B cell (primary cell): ENCODE results near the gene AP1S3. TPM values are rescaled to one million over a fixed set of nuclear protein-coding genes. Genes with fewer than 3 reads are reported as not detected.

Experiments used
- ATAC-seq: fragments of 200-7000 bp; cut with Tn5 transposase; one replicate; pipeline ENCODE4 v1.10.0; 2021; ENCODE audit warnings: low read depth, mild to moderate bottlenecking, moderate number of reproducible peaks, moderate library complexity
- CTCF ChIA-PET: fragments of 350-600 bp; sonication (Branson Sonifier 250); formaldehyde crosslinking; loops from one replicate; lab custom pipeline; 2021; ENCODE audit warnings: antibody characterized with exemption, inconsistent platforms; lab: Charles Lee
- POLR2A ChIA-PET: fragments of 350-600 bp; sonication (Branson Sonifier 250); formaldehyde crosslinking; loops from one replicate; lab custom pipeline; 2021; ENCODE audit warnings: antibody characterized with exemption; lab: Charles Lee
- DNase-seq: peaks from one replicate; pipeline ENCODE4 v3.0.0; 2013
- H2AFZ ChIP-seq: 2 replicates; pipeline ENCODE4 v1.6.1; 2012; ENCODE audit warnings: mild to moderate bottlenecking, low read depth, low read length; ENCODE audit not compliant: insufficient read depth, poor library complexity, severe bottlenecking
- H3K27ac ChIP-seq, 2 donors: 1 replicate in 1 of 2; 2 replicates in 1 of 2; pipeline ENCODE4 v1.5.1; 2012 to 2013; ENCODE audit warnings: low read length in 2 of 2, mild to moderate bottlenecking in 2 of 2, moderate library complexity in 1 of 2
- H3K27me3 ChIP-seq, 4 experiments: fragments of 200-600 bp in 1 of 4; sonication (generic) in 1 of 4; replicated peaks in 1 of 4; 1 replicate in 2 of 4; 2 replicates in 2 of 4; pipeline versions ENCODE4 v1.6.1 to v1.7.0; 2013 to 2016; ENCODE audit warnings: low read length in 3 of 4, mild to moderate bottlenecking in 2 of 4, mixed read lengths in 1 of 4, moderate library complexity in 1 of 4; ENCODE audit not compliant: insufficient read depth in 4 of 4, control insufficient read depth in 3 of 4; ENCODE audit errors: control extremely low read depth in 1 of 4
- H3K36me3 ChIP-seq, 2 experiments: replicated peaks in 1 of 2; 1 replicate in 1 of 2; 2 replicates in 1 of 2; pipeline versions ENCODE4 v1.6.1 to v1.7.1; 2013; ENCODE audit warnings: low read length in 1 of 2; ENCODE audit not compliant: insufficient read depth in 2 of 2, control insufficient read depth in 1 of 2; ENCODE audit errors: control extremely low read depth in 1 of 2, extremely low read depth in 1 of 2
- H3K4me1 ChIP-seq, 2 donors: fragments of 200-600 bp in 1 of 2; sonication (generic) in 1 of 2; 1 replicate in 1 of 2; 2 replicates in 1 of 2; pipeline versions ENCODE4 v1.5.1 to v1.6.1; 2013 to 2017; ENCODE audit warnings: low read length in 2 of 2; ENCODE audit not compliant: control insufficient read depth in 2 of 2, insufficient read depth in 2 of 2
- H3K4me2 ChIP-seq: replicated peaks from 2 replicates; pipeline ENCODE3; 2012; ENCODE audit warnings: mild to moderate bottlenecking, low read depth, low read length; ENCODE audit not compliant: poor library complexity, severe bottlenecking
- H3K4me3 ChIP-seq, 5 experiments: fragments of 200-600 bp in 1 of 5; sonication (generic) in 1 of 5; 1 replicate in 3 of 5; 2 replicates in 2 of 5; pipeline versions ENCODE4 v1.5.1 to v1.7.0; 2011 to 2016; ENCODE audit warnings: low read length in 4 of 5, mild to moderate bottlenecking in 4 of 5, low read depth in 2 of 5, control low read depth in 1 of 5, moderate library complexity in 1 of 5; ENCODE audit not compliant: insufficient read depth in 1 of 5; ENCODE audit errors: control extremely low read depth in 1 of 5, extremely low read depth in 1 of 5
- H3K79me2 ChIP-seq: fragments of 200-600 bp; sonication (generic); one replicate; pipeline ENCODE4 v1.6.0; 2016; ENCODE audit warnings: low read length; ENCODE audit not compliant: control insufficient read depth, insufficient read depth
- H3K9ac ChIP-seq: fragments of 200-600 bp; sonication (generic); 2 replicates; pipeline ENCODE4 v1.6.1; 2017; ENCODE audit warnings: mild to moderate bottlenecking, low read length, moderate library complexity
- H3K9me3 ChIP-seq, 3 donors: one replicate each; pipeline versions ENCODE4 v1.6.1 to v1.7.1; 2013; ENCODE audit warnings: low read length in 2 of 3; ENCODE audit not compliant: control insufficient read depth in 2 of 3, insufficient read depth in 1 of 3; ENCODE audit errors: control extremely low read depth in 1 of 3
- H4K20me1 ChIP-seq: 2 replicates; pipeline ENCODE4 v1.6.0; 2012; ENCODE audit warnings: mild to moderate bottlenecking, low read length; ENCODE audit not compliant: insufficient read depth, control insufficient read depth, poor library complexity, severe bottlenecking
- H3K27ac Mint-ChIP-seq: one replicate; pipeline ENCODE4 v1.8.0; 2021; ENCODE audit warnings: mixed read lengths
- H3K27me3 Mint-ChIP-seq: one replicate; pipeline ENCODE4 v1.8.0; 2021; ENCODE audit warnings: mixed read lengths
- H3K4me1 Mint-ChIP-seq: one replicate; pipeline ENCODE4 v1.8.0; 2021; ENCODE audit warnings: mixed read lengths
- H3K4me3 Mint-ChIP-seq: one replicate; pipeline ENCODE4 v1.8.0; 2021; ENCODE audit warnings: mixed read lengths
- H3K9me3 Mint-ChIP-seq: one replicate; pipeline ENCODE4 v1.8.0; 2022; ENCODE audit warnings: mixed read lengths; ENCODE audit not compliant: insufficient read depth
- EZH2 ChIP-seq: IDR thresholded peaks from 2 replicates; pipeline ENCODE4 v1.6.1; 2012; ENCODE audit warnings: borderline replicate concordance, low read depth, mild to moderate bottlenecking, moderate library complexity, low read length; ENCODE audit not compliant: insufficient read depth, poor library complexity, severe bottlenecking
- WGBS: methylation state at CpG from one replicate; pipeline ENCODE4 v1.1.5; 2013; ENCODE audit warnings: missing lambda C conversion rate; ENCODE audit not compliant: insufficient coverage; 5-methylcytosine and 5-hydroxymethylcytosine counted together
- intact Hi-C: fragments of 100-400 bp; cut with micrococcal nuclease; formaldehyde crosslinking; loops from one replicate; pipeline ENCODE4 v1.10.0; 2022
- polyA plus RNA-seq: library from polyadenylated mRNA; depleted of rRNA; stranded (reverse); fragments of >200 nt; gene quantifications from 2 replicates; pipeline ENCODE4 v1.2.3, GENCODE V29; 2012
- total RNA-seq, 2 donors: library from RNA; stranded (reverse); fragments of 120-200 nt in 1 of 2; gene quantifications; 1 replicate in 1 of 2; 2 replicates in 1 of 2; pipeline versions ENCODE4 v1.2.3 to v1.2.4, GENCODE V29; 2013 to 2022
- TF ChIP-seq, protein P1 (sequence below): fragments of 200-600 bp; IDR thresholded peaks from one replicate; pipeline ENCODE4 v1.8.0; 2022; ENCODE audit warnings: antibody characterized with exemption, mild to moderate bottlenecking

Gene AP1S3
- total and polyA plus RNA-seq, 2 donors (not counting 1 experiment from before 2014, with no cell fraction given), result 7.2 to 41.4 TPM

DNA sequence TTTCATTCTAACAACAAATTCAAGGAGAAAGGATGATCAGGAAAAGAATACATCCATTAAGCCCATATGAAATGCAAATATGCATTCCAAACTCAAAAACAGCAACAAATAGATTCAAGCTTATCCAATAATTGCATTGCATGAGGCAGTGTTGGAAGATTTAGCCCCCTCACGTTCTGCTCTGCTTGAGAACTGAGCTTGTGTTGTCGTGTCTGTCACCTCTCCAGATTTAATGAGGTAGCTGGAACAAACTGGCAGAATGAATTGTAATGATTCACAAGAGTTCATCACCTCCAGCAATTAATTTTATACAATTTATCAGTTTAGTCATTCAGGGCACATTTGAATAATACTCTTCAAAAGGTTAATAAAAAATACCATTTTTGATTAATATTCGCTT lies 54.8 kb downstream of the AP1S3 start:
- Mint-ChIP-seq H3K4me1 (peaks cover 30% of the 10 kb centered on the region), H3K27me3 (no peaks in the 10 kb centered on the region), H3K9me3 (no peaks in the 10 kb centered on the region), H3K4me3 (no peak overlapping the region), H3K27ac (no peak overlapping the region)
- no peak overlapping the region for H2AFZ ChIP-seq
- H3K27me3 ChIP-seq, result no peaks in the 10 kb centered on the region
- H3K4me2 ChIP-seq, result no peak overlapping the region
- H3K36me3 ChIP-seq, result peaks cover 0 to 5% of the 10 kb centered on the region in 2 experiments
- TF ChIP-seq, protein P1, sequence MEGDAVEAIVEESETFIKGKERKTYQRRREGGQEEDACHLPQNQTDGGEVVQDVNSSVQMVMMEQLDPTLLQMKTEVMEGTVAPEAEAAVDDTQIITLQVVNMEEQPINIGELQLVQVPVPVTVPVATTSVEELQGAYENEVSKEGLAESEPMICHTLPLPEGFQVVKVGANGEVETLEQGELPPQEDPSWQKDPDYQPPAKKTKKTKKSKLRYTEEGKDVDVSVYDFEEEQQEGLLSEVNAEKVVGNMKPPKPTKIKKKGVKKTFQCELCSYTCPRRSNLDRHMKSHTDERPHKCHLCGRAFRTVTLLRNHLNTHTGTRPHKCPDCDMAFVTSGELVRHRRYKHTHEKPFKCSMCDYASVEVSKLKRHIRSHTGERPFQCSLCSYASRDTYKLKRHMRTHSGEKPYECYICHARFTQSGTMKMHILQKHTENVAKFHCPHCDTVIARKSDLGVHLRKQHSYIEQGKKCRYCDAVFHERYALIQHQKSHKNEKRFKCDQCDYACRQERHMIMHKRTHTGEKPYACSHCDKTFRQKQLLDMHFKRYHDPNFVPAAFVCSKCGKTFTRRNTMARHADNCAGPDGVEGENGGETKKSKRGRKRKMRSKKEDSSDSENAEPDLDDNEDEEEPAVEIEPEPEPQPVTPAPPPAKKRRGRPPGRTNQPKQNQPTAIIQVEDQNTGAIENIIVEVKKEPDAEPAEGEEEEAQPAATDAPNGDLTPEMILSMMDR, result no peak
- no peak for TF ChIP-seq EZH2
- CTCF ChIA-PET, result interaction anchor here (1.0 to 1.1 kb wide), 3 partner anchors 62 to 188 kb away, joined by 3 read pairs; no protein-coding TSS in a partner anchor
- peaks cover 0 to 4% (median 0%) of the 10 kb centered on the region in 3 donors for H3K9me3 ChIP-seq
- H3K79me2 ChIP-seq, result peaks cover 54% of the 10 kb centered on the region
- H3K9ac ChIP-seq, result no peak overlapping the region
- no peak overlapping the region for H3K4me3 ChIP-seq
- H4K20me1 ChIP-seq, result no peaks in the 10 kb centered on the region
- POLR2A ChIA-PET, result no interaction called here
- H3K27ac ChIP-seq, result no peak overlapping the region
- H3K4me1 ChIP-seq, result peaks cover 16 to 17% of the 10 kb centered on the region in 2 donors
- no CpG with 5 or more reads among the region's 3 CpGs for WGBS
- intact Hi-C loops, result loop anchor here (10.0 kb wide), 1 partner anchor 112 kb away; no protein-coding TSS in a partner anchor
- no peak for ATAC-seq
- no peak for DNase-seq

DNA sequence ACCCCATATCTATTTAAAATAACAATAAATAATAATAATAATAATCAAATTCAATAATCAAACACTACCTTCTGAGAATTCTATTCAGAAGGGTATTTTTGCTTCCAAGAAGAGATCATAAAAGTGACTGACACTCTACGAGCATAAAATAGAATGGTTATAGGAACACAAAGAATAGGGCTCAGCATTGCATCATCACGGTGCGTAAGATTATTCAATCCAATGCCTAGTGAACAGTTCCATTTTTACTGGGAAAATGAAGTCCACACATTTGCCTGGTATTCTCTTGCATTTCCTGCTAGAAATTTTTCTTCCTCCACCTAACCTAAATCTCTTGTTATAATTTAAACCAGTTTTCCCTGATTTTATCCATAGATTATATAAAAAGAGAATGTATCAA lies 55.8 kb downstream of the AP1S3 start:
- peaks cover 0 to 12% of the 10 kb centered on the region in 2 experiments for H3K36me3 ChIP-seq
- peaks cover 0 to under 1% (median 0%) of the 10 kb centered on the region in 3 donors for H3K9me3 ChIP-seq
- no peak overlapping the region for H3K27ac ChIP-seq
- intact Hi-C loops, result loop anchor here (2.0 to 10.0 kb wide), 2 partner anchors 113 to 175 kb away; partner anchors contain the start of gene MRPL44
- H3K4me1 Mint-ChIP-seq, result peaks cover 19% of the 10 kb centered on the region
- DNase-seq (no peak), ATAC-seq (no peak)
- H4K20me1 ChIP-seq, result no peaks in the 10 kb centered on the region
- H3K27me3 ChIP-seq, result no peaks in the 10 kb centered on the region
- no peak overlapping the region for H3K4me3 Mint-ChIP-seq
- H3K4me3 ChIP-seq, result no peak overlapping the region
- WGBS, result 100% methylated on average over 2 of the region's 3 CpGs
- POLR2A ChIA-PET, result no interaction called here
- no peak overlapping the region for H3K4me2 ChIP-seq
- peaks cover 49% of the 10 kb centered on the region for H3K79me2 ChIP-seq
- TF ChIP-seq EZH2, result no peak
- TF ChIP-seq, protein P1, result no peak
- H3K4me1 ChIP-seq, result peaks cover 6 to 7% of the 10 kb centered on the region in 2 donors
- CTCF ChIA-PET, result interaction anchor here (0.6 to 1.7 kb wide), 4 partner anchors 17 to 220 kb away, joined by 3 to 4 read pairs (median 3); no protein-coding TSS in a partner anchor
- no peak overlapping the region for H3K9ac ChIP-seq
- no peaks in the 10 kb centered on the region for H3K27me3 Mint-ChIP-seq
- no peaks in the 10 kb centered on the region for H3K9me3 Mint-ChIP-seq
- H3K27ac Mint-ChIP-seq, result no peak overlapping the region
- no peak overlapping the region for H2AFZ ChIP-seq
